DMS 273 (cell line): ENCODE results near the gene LGALSL.
A peak's percentile ranks its signal among the peaks of the same experiment; 100 is the strongest.

Experiments used
- DNase-seq: peaks from one replicate; lab custom pipeline; 2025; ENCODE audit not compliant: unreplicated experiment; lab: John Stamatoyannopoulos, UW

The LGALSL gene

GRCh38 chr2:64470071-64470470, 16.1 kb downstream of the LGALSL start:
- no peak for DNase-seq

DNA sequence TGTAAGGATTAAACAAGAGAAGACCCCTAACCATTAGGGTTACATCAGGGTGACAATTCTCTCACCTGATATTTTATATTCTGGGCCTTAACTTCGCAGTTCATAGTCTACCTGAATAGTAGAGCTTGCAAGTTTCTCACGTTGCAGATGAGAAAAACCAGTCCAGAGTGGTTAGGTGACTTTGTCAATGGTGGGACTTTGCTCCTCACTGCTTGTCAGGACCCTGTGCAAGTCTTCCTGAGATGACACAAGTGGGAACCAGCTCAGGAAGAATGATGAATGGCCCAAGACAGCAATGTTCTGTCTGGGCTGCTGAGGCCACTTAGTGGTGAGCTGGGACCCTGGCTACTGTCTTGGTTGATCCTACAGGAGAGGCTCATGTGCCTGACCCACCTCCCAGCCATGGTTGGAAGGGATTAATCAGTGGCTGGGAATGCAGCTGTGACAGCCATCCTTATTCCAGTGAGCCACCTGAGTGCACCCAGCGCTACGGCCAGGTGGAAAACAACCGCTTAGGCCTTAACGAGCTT, 16.9 kb downstream of the LGALSL start:
- DNase-seq, result no peak

DNA sequence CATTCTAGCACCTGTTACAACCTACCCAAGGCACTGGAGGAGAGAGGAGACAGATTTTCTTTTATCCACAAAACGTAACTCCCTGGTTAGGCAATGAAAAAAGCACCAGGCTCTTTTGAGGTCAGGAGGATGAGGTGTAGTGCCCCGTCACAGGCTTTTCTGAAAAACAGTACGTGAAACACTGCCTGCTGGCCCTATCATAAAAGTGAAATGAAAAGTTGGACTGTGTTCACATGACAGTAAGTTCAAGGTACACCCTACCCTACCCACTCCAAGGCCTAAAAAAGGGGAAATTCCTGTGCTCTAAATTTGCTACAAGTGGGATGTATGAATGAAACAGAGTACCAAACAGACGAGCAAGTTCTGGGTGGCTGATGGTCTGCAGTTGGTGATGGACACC, 17.6 kb downstream of the LGALSL start:
- DNase-seq, result no peak

GRCh38 chr2:64472881-64473280, 18.9 kb downstream of the LGALSL start:
- DNase-seq, result no peak

DNA sequence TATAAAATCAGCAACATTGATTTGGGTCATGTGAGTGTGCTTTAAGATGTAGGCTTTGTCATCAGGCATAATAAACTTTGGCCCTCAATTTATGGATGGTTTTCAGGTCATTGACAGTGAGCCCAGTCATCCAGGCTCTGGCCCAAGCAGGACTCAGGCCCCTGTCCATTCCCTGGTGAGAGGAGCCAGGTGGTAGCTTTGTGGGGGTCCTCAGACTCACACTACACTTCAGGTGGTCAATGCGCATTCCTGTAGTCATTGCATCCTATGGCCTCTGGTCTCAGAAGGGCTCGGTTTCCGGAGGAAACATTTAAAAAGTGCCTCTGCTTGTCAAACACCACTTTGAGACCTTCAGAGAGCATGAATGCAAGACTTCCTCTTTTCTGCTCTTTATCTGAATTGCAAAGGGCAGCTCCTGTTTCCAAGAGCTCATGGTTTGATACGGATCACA, 20.2 kb downstream of the LGALSL start:
- DNase-seq, result no peak

GRCh38 chr2:64474636-64475035, 20.7 kb downstream of the LGALSL start:
- DNase-seq, result no peak

GRCh38 chr2:64477037-64477436, 23.1 kb downstream of the LGALSL start:
- no peak for DNase-seq

GRCh38 chr2:64477979-64478378, 24.0 kb downstream of the LGALSL start:
- DNase-seq, result no peak

- no peak for DNase-seq
Observed at GRCh38 chr2:64478502-64479230, 24.7 kb downstream of the LGALSL start.

DNA sequence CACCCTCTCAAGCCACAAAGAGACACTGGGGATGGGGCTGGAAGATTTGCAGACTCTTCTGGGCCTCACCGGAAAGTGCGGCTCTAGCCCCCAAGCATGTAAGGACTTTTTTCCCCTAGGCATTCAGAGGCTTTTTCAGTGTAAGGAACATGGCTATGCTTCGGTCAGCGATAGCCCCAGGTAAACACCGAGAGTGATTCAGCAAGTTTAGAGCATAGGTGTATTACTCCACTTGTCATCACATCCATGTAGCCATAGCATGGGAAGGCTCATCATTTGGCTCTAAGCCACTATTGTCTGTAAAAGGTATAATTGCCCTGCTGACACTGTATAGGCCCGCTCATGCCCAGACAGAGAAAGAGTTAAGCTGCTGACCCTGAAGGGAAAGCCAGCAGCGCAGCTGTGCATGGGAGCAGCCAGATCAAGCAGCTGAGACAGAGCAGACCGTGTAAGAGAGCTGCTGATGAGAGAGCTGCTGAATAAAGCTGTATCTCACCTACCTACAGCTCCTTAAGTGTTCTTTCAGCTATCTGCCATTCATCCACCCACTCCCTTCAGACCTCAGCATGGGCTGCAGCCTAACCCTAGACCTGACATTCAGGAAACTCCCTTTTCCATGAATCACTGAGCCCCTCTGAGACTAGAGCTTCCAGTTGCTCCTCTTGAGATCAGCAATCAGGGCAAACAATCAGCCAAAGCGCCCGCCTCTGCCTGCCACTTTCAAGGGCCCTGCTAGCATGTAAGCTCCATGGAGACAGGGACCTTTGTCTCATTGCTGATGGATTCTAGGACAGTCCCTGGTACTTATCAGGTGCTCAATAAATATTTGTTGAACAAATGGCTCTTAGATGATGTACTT, 25.5 kb downstream of the LGALSL start:
- DNase-seq, result no peak

DNA sequence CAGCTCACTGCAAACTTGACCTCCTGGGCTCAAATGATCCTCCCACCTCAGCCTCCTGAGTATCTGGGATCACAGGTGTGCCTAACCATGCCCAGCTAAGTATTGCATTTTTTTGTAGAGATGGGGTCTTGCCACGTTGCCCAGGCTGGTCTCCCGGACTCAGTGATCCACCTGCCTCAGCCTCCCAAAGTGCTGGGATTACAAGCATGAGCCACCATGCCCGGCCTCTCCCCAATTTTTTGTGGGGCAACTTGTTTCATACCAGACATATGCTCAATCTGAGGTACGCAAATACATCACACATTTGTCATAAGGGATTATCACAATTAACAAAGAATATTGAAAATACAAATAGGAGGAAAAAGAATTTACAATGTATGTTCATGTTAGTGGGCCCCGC, 27.7 kb downstream of the LGALSL start:
- DNase-seq, result no peak

DNA sequence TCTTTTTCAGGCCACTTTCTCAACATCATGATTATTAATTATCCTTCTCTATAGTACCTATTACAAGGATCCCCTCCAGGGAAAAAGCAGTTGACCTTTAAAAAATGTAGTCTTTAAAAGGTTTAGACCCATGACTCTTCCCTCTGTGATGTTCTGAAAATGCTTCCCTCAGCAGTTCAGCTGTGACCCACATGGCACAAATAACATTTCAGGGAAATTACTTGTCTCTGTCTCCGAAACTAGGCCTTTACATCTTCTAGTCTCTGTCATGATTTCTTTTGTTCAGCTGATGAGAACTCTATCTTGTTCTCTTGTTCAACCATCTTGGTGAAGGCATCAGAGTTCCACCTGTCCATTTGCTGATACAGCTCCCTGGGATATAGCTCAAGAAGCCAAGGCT, 28.3 kb downstream of the LGALSL start:
- DNase-seq, result no peak

GRCh38 chr2:64482765-64483504, 29.0 kb downstream of the LGALSL start:
- DNase-seq, result no peak

DNA sequence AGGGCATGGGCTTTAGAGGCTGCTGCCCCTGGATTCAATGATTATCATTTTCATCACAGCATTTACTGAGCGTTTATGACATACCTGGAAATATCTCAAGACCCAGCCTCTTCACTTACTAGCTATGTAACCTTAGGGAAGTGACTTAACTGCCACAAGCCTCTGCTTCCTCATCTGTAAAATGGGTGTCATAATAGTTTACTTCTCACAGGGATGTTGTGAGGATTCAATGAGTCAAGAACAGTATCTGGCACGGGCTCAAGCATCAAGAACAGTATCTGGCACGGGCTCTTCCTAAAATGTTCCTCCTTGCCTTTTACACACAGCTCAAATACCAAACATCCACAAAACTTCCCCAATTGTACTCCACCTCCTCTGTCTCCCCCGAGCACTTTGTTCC, 31.4 kb downstream of the LGALSL start:
- no peak for DNase-seq

DNA sequence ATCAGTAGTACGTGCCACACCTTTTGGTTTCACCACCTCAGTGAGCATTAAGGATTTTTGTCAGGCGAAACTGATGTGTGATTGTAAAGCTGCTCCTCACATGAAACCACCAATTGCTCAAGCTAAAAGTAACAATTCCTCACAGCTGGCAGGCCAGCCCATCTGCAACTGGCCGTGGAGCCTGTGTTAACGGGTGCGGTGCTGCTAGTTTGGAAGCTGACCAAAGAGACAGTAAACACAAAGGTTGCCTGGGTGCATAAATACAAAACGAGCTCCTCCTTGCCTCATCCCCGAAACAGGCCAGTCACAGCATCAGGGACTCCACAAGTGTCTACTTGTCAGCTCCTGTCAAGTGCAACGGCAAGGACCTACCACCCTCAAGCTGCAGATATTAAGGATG, 32.0 kb downstream of the LGALSL start:
- peak; percentile 39 for DNase-seq

DNA sequence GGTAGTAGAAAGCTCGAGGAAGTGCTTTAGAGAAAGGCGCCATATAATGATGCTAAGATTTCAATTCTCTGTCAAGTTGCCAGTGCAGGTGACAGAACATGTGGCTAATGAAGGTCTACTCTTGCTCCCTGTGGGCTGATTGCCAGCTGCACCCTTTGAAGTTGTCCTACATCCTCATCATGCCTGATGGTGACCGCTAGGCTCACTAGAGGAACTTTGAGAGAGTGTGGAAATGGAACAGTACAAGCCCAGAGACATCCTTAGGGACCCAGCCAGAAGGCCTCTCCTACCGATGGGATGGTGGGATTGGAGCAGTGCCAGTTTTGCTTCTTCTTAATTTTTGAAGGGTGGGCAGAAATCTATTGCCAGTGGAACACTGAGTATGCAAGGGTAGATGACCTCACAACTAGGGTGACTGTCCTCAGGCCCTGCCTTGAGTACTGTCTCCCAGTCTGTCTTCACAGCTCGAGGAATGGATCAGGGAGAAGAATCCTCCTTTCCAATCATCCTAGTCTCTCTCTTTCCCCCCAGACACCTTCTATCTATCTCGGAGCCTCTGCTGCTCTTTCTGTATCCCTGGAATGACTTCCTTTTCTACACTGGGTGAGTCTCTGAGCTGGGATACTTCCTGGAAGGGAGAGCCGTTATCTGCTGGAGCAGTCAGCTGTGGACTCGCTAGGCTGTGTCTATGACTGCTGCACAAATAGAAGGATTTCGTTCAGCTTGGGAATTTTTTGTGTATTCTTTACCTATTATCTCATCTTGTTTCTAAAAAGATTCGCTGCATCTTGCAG, 33.5 kb downstream of the LGALSL start:
- peak; percentile 15 for DNase-seq

DNA sequence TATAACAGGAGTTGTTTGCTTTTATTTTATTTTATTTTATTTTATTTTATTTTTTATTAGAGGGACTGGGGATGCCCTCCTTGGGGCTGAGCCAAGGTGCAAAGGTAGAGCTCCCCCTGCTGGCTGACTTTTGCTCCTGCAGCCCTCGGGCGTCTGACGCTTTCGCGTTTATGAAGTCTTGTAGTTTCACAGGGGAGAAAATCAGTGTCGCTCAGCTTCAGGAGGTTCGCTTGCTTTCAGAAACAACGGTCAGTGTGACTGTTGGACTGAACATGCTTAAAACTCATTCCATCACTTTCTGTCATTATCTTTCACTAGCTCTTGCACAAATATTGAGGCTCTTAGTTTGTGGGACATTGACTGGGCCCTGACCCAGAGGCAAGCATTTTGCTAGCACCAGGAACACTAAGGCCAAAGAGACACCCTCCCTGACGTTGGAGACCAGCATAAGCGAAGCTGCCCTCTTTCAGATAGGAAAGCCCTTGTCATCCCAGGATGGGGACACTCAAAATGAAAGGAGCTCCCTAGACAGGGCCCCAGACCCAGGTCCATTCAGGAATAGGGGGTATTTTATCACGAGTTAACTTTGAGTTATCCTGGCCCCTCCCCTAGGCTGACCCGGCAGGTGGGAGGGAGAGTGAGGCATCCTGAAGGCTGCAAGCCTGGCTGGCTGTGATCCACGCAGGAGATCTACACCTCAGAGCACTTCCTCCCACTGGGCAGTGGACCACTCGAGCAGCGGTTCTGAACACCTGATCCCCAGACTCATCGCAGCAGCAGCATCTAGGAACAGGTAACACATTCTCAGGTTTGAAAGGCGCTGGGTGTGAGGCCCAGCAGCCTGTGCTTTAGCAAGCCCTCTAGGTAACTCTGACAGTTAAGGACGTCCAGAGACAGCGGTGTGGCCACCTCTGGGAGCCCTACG, 34.4 kb downstream of the LGALSL start:
- DNase-seq, result peak; percentile 82

DNA sequence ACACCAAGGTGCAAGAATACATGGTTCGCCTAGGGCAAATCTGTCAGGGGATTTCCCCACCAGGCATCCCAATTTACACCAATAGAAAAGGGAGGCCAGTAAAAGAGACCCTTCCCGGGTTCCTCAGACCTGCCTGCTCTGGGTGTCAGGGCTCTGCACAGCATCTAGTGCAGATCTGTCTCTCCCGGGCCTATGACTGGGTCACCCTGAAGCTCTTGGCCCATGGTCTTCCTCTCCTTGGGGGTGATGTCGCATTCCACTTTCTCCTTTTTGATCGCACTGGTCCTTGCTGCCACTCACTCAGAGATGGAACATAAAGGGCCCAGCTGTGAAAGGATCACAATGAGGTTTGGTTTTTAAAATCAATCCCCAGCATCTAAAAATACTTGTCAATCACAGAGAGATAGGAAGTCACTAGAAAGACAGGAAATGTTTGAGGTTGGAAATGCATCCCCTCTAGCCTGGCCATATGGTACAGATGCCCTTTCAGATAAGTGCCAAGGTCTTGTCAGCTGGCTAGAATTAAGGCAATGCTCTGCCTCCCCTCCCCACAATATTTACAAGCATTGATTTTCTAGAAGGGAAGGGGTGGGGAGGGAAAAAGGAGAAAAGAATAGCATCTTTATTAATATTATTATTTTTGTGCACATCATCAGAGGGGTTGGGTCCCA, 35.3 kb downstream of the LGALSL start:
- no peak for DNase-seq

DNA sequence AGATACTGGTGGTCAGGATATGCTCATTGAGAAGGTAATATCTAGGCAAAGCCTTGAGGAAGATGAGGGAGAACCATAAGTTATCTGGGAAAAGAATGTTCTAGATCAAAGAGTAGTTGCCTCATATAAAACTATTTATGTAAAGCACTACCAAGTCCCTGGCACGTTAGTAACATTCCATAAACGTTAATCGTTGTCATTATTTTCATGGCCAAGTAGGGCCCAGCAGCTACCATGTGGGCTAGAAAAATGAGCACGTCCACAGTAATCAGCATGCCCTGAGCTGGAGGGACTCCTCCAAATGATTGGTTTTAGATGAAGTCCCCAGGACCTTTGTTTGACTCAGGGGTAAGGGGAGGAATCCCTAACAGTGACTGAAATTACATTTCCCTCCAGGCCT, 37.5 kb downstream of the LGALSL start:
- DNase-seq, result no peak
